ENCODE results near the gene RIC8B. TPM values are rescaled to one million over a fixed set of nuclear protein-coding genes. Genes with fewer than 3 reads are reported as not detected.

RIC8B gene
- polyA plus RNA-seq, 3 donors = 23.8 to 30.3 (median 26.7) TPM

DNA sequence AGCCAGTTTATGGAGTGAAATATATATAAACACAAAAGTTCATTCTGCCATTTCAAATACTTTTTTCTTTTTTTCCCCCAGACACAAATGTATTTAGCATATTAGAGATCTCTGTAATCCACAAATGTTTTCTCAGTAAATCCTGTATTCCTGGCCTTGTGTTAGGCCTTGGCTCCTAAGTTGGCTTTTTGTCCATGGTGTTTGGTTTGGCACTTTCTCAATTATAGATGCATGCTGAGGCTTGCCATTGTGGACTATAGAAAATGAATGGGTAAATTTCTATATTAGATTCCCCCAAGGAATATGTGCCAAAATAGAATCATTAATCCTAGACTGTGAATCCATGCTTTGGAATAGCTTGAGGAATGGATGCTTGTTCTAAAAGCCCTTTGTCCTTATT is 17.0 kb downstream of the RIC8B start:
- DNase-seq (ENCODE audit: low read depth in 3 of 3, low spot score in 2 of 3) = no peak

DNA sequence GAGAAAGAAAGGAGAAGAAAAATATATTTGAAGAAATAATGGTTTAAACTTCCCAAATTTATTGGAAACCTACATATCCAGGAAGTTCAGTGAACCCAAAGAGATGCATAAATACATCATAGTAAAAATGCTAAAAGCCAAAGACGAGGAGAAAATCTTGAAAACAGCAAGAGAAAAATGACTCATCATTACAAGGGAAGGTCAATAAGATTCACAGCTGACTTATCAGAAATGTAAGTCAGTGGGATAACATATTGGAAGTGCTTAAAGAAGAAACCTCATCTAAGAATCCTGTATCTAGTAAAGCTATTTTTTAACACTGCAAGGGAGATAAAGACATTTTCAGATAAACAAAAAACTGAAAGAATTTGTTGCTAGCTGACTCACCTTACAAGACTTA is 19.9 kb downstream of the RIC8B start:
- DNase-seq (ENCODE audit: low read depth in 3 of 3, low spot score in 2 of 3) = no peak

DNA sequence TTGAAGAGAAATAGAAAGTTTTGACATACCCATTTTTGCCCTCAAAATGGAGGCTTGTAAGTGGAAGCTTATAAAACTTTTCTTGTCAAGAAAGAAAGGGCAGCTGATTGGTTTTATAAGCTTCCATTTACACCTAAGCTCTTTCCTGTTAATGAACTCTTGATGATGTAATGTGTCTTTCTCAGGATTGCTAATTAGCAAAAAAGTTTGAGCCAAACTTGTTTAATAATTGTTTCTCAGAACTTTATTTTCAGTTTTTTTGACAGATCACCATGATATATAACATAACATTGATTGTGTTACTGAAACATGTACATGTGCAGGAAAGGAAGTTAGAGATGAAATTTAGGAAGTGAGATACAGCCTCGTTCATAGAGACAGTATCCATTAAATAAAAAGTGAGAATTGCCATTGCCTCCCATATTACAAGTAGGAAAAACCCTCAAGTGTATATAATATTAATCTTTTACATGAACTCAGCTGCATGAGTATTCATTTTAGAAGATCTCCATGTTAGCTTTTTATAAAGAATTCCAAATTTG is 26.8 kb downstream of the RIC8B start:
- no peak for DNase-seq (ENCODE audit: low read depth in 3 of 3, low spot score in 2 of 3)

DNA sequence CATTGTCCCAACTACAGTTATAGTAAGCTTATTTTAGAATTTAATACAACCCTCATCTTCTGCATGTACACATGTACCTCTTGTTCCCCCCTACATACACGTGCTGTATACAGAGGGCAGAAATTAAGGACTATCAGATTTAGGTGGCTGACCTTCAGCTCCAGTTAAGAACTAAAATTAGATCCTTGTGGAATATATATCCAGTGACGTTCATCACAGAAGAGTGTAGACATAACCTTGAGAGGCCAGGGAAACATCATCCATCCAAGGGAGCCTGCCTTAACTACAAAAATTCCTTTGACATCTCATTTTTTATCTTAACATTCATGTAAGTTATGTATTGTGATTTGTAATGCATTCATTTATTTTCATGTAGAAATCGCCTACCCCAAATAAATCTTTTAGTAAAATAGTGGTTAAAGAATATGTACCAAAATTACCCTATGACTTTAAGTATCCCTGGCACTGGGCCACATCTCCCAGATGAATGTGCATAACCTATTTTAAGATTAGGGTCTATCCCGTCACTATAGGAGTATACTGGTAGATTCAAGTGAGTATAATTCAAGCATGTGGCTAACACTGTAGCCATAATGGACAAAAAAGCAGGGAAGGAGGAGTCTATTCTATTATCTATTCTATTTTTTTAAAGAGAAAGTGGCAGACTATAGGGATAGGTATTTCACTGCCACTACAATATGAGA is 27.5 kb downstream of the RIC8B start:
- DNase-seq (ENCODE audit: low read depth in 3 of 3, low spot score in 2 of 3) = no peak

DNA sequence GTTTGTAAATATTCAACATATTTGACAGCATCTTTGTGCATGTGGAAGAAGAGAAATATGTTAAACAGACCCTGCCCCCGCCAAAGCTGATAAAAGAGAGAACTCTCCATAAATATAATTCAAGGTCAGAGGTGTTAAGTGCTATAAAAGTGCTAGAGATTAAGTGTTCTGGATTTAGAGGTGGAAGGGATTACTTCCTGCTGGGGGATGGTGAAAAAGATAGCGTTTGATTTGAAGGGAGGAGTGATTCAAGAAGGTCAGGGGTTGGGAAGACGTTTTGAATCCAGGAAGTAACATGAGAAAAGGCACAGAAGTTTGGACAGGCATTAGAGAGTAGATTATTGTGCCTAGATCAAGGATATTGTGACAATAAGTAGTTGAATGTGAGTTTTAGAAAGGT is 30.2 kb downstream of the RIC8B start:
- DNase-seq (ENCODE audit: low read depth in 3 of 3, low spot score in 2 of 3) = no peak

DNA sequence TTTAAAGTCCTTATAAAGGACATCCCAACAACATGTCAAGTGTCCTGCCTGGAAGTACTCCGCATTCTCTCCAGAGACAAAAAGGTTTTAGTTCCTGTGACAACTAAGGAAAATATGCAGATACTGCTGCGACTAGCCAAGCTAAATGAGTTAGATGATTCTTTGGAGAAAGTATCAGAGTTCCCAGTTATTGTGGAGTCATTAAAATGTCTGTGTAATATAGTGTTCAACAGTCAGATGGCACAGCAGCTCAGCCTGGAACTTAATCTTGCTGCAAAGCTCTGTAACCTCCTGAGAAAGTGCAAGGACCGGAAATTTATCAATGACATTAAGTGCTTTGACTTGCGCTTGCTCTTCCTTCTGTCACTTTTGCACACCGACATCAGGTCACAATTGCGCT is 40.2 kb downstream of the RIC8B start:
- DNase-seq (ENCODE audit: low read depth in 3 of 3, low spot score in 2 of 3) = peak; percentile 31 to 52 (median 39)

DNA sequence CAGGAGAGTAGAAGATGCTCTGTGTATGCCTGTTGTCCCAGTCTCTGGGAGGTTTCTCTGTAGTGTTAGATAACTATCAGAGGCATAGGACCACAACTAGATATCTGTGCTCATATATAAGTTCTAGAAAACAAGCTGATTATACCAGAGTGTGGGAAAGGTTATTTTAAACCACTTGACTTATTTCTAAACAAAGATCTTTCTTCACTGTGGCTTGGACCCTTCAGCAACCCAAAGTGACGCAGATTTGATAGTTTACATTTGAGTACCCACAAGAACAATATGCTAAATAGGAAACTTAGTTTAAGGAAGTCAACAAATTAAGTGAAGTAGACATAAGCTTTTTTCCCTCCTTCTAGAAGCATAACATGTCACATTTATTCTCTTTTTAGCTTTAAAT is 41.3 kb downstream of the RIC8B start:
- DNase-seq (ENCODE audit: low read depth in 3 of 3, low spot score in 2 of 3) = no peak

DNA sequence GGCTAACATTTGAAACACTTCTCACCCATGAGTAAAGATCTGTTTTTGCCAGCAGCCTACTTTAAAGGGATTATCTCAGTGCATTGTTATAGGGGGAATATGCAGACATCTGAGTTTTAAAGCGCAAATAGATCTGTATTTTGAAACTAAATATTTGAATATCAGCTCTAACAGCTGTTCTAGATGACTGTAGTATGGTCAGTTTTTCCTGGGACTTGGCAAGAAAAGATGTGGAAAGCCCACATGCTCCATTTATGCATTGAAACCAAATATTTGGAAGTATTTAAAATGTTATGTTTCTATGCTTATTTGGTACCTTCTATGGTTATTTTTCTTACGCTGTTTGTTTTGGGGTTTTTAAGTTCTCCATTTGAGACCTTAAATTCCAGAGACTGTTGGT is 41.7 kb downstream of the RIC8B start:
- DNase-seq (ENCODE audit: low read depth in 3 of 3, low spot score in 2 of 3) = no peak

DNA sequence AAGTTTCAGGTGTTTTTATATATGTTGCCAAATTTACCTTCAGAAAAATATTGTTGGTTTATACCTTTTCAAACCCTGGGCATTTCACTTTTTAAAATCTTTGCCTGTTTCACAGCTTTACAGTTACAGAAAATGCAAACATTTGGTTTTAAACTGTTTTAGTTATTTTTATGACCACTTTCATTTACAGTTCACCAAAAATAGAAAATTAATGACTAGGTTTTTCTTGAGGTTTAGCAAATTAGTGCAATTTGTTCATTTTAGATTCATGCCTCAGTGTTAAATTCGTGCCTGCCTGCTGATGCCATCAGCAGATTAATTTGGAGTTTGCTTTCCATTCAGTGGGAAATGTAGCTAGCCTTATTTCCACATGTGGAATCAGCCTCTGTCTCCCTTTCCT is 45.5 kb downstream of the RIC8B start:
- DNase-seq (ENCODE audit: low read depth in 3 of 3, low spot score in 2 of 3) = no peak

DNA sequence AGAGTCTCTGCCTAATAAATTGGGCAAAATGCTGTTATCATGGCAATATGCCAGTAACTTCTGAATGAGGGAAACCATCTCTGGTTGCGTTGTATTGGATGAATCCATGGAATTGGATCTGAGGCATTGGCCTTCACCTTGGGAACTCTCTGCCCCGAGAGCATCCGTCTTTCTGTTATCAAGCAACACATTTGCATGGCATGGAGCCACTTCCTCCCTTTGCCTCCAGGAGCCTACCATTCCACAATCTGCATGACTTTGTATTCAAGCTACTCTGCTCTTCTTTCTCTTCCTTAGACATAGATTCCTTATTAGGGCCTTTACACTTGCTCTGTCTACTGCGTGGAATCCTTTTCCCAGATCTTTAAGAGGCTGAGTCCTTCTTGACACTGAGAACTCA is 57.2 kb downstream of the RIC8B start:
- DNase-seq (ENCODE audit: low read depth in 3 of 3, low spot score in 2 of 3) = no peak

DNA sequence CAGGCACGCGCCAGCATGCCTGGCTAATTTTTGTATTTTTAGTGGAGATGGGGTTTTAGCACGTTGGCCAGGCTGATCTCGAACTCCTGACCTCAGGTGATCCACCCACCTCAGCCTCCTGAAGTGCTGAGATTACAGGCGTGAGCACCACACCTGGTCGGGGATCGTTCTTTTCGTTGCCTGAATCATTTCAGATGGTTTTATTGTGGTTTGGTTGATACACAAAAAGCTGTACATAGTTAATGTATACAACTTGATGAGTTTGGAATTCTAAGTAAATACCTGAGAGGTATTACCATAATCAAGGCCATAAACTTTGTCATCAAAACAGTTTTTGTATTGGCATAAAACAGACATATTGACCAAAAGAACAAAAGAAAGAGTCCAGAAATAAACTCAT is 63.3 kb downstream of the RIC8B start:
- no peak for DNase-seq (ENCODE audit: low read depth in 3 of 3, low spot score in 2 of 3)

DNA sequence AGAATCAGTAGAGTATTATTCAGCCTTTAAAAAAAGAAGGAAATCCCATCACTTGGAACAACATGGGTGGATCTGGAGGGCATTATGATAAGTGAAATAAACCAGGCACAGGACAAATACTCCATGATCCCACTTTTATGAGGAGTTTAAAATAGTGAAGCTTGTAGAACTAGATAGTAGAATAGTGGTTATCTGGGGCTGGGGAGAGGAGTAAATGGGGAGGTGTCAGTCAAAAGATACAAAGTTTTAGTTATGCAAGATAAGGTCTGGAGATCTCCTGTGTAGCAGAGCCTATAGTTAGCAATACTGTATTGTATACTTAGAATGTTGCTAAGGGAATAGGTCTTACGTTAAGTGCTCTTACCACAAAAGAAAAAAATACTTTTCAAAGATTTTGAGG is 64.9 kb downstream of the RIC8B start:
- DNase-seq (ENCODE audit: low read depth in 3 of 3, low spot score in 2 of 3) = no peak

DNA sequence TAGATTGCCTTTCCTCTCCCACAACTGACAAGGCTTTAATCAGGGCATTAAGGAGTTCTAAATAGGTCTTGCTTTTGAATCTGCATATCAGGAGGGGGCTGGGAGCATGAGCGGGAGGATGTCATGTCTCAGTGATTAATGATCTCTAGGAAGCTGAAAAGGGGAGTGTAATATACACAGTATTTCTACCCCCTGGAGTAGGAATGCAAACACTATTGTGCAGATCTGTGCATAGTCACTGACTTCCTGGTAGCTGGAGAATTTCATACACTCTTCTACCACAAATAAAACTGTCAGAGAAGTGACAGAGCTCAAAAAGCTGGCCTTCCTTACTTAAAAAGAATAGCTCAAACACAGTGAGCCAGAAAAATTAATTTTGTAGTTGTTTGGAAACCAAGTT is 65.8 kb downstream of the RIC8B start:
- peak; percentile 25 to 61 (median 56) for DNase-seq (ENCODE audit: low read depth in 3 of 3, low spot score in 2 of 3)

DNA sequence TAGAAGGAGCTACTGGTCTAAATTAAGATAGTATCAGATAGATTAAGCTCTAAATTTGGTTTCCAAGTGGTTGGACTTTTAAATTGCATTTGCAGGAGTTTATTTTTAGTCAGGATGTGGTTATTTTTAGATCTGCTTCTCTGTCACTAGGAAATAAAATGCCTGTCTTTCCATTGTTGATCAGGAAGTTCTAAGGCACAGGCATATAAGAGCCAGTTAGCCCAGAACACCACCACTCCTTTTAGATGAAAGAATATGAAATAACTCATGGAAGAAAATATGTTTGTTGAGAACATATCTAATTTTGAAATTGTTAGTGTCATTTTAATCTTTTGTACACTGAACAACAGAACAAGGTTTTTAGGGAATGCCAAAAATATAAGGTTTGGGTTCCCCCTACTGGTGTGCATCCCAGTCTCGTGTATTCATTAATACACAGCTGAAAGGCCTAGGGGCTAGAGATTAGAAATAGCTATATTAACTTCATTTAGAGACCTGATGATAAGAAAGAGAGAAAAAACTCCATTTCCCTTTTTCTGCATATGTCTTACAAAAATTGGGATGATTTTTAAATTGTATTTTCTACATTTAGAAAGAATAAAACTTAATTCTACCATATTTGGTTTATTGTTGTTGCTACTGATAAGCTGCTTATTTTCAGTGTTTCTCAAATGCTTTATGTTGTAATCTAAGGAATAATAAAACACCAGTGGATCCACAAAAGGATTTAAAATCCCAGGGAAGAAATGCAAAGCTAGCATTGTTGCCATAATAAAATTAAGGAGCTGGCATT is 67.2 kb downstream of the RIC8B start:
- peak; percentile 27 to 41 (median 33) for DNase-seq (ENCODE audit: low read depth in 3 of 3, low spot score in 2 of 3)

DNA sequence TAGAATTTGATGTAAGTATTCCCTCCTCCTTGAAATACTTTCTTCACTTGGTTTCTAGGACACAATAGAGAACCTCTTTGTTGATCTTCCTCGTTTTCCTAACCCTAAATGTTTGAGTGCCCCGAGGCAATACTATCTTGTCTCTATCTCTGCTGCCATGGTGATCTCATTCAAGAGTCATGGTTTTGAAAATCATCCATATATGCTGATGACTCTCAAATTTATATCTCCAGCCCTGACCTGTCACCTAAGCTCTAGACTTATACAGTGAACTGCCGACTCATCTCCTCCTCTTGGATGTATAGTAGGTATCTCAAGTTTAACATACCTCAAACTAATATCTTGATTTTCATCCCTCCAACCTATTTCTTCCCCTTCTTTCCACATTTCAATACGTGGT is 71.4 kb downstream of the RIC8B start:
- no peak for DNase-seq (ENCODE audit: low read depth in 3 of 3, low spot score in 2 of 3)

DNA sequence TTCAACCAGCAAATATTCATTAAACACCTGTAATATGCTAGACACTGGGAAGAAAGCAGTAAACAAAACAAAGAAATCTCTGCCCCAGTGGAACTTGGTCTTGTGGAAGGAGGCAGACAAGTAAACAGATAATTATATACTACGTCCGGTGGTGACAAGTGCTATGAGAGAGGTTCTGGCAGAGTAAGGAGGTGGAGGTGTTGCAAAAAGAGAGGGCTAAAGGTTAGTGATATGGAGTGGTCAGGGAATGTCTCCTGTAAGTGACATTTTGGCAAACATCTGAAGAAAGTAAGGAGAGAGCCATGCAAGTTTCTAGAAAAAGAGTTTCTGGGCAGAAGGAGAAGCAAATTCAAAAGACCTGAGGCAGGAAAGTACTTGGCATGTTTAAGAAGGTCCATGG is 73.4 kb downstream of the RIC8B start:
- DNase-seq (ENCODE audit: low read depth in 3 of 3, low spot score in 2 of 3) = no peak

DNA sequence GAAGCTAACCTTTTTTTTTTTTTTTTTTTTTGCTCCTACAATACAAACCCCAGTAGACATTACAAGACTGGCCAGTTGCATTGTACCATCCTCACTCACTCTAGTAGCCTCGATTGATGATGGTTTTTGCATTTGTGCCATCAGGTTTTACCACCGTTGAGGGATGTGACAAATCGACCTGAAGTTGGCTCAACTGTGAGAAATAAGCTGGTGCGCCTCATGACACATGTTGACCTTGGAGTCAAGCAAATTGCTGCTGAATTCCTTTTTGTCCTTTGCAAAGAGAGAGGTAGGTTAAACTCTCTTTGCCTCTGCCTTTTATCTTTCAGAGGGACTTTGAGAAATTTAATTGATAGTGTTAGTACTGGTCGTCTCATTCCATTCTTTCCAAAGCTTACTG is 76.8 kb downstream of the RIC8B start:
- no peak for DNase-seq (ENCODE audit: low read depth in 3 of 3, low spot score in 2 of 3)

DNA sequence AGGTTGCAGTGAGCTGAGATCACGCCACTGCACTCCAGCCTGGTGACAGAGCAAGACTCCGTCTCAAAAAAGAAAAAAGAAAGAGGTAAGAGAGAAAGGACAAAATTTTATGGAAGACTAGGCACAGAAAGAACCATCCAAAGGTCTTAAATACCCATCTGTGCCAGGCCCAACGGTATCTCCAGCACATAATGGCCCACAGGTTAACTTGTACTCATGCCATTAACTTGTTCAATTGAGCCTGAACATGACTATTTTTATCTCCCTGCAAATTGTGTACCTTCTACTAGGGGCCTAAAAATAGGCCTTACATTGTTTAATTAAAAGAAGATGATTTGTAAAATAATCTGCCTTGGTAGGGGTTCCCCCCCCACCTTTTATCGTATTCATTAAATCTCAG is 80.2 kb downstream of the RIC8B start:
- DNase-seq (ENCODE audit: low read depth in 3 of 3, low spot score in 2 of 3) = no peak

DNA sequence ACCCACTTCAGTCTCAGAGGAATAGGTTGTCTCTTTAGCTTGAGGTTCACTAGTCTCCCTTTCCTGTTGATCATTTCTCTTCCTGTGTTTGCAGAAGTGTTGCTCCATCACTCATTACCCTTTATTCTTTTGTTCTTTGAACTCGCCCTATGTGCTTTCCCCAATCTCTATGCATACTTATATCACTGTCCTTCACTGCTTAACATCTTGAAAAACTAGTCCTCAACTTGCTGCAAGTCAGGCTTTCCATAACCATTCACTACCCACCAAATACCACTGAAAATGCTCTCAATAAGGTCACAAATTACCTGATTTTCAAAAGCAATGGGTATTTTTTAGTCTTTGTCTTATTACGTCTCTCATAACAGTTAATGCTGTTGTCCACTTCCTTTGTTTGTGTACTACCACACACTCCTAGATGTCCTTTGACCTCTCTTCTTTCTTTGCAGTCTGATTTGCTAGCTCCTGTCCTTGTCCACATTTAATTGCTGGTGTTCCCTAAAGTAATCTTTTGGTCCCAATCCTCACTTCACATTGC is 80.8 kb downstream of the RIC8B start:
- DNase-seq (ENCODE audit: low read depth in 3 of 3, low spot score in 2 of 3) = no peak

DNA sequence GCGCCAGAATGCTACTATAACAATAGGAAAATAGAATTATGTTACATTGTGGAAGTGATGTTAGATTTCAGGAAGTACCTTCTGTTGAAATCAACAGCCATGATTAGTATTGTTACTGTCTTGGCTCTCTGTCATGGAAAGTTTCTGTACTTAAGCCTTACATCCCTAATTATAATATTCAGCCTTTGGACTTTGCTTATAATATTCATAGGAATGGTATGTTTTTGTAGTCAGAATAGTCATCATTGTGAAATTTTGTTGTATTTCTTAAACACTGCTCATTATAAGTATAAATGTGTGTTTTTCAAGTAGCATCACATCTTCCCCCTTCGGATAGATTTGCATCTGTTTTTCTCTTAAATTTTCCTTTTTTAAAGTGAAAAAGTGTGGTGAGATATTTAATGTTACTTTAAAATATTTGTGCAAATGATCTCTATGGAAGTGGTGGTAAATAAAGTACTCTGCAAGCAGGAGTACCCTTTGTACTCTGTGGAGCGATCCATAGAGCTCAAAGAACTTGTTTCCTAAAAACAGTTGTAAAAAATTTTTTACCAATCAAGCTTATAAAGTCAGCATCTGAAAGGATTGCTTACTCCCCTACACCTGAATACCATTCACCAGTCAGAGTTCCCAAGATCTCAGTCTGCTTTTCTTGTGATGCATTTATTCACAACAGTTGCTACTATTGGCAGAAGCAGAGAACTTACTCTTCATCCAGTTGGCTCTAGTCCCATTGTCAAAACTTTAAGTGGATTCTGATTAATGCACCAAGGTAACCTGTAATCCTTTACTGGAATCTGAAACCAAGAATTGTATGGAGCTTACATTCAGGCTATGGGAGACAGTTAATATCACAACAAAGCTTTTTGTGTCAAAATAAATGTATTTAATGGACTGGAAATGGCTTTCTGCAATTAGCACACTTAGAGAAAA is 87.8 kb downstream of the RIC8B start:
- DNase-seq (ENCODE audit: low read depth in 3 of 3, low spot score in 2 of 3) = no peak

DNA sequence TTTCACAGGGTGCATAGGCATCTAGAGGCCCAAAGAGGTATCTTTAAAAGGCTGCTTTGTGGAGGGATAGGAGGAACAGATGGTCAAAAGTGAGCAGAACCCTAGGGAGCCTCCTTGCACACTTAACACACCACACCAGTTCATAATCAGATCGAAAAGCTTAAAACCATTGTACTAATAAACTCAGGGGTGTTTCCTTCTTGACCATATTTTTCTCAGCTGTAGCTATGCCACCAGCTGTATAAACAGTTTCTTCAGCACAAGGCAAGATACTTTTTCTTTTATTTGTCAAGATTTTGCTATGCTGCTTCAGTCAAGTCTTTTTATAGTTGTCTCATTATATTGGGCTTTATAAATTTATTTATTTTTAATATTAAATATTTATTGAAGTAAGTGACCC is 88.7 kb downstream of the RIC8B start:
- DNase-seq (ENCODE audit: low read depth in 3 of 3, low spot score in 2 of 3) = no peak
